ENCODE data around the gene PARVA. TPM values are rescaled to one million over a fixed set of nuclear protein-coding genes. Genes with fewer than 3 reads are reported as not detected.

PARVA gene
- total RNA-seq, 1 experiment from 2014 or later, result 10.4 TPM

GRCh38 chr11:12538889-12539421 is 161.6 kb downstream of the PARVA start:
- no peak for DNase-seq (ENCODE audit: low spot score)
- CTCF ChIA-PET, result no interaction called here
- TF ChIP-seq ZBTB21 (CRISPR knock-in tag; IDR thresholded peaks at IDR 0.05; ENCODE audit: borderline replicate concordance) (no peak), FOXP4 (CRISPR knock-in tag; IDR thresholded peaks at IDR 0.05) (no peak), ATF1 (CRISPR knock-in tag; IDR thresholded peaks at IDR 0.05) (no peak), AR (CRISPR knock-in tag; IDR thresholded peaks at IDR 0.05) (no peak), PREB (CRISPR knock-in tag; IDR thresholded peaks at IDR 0.05; ENCODE audit: borderline replicate concordance) (no peak)
- H3K27me3 Mint-ChIP-seq (ENCODE audit: low read depth), result no peaks in the 10 kb centered on the region; the same call in 1 of the 2 replicates
- H3K36me3 Mint-ChIP-seq, result no peaks in the 10 kb centered on the region
- H3K4me3 Mint-ChIP-seq, result no peak overlapping the region
- POLR2A ChIA-PET, result no interaction called here
- H3K27ac Mint-ChIP-seq, result no peak overlapping the region
- no peak for ATAC-seq
- H3K4me1 Mint-ChIP-seq, result peaks cover 11% of the 10 kb centered on the region; the same call in 1 of the 2 replicates
- H3K9me3 Mint-ChIP-seq, result peaks cover 5% of the 10 kb centered on the region; the same call in 1 of the 2 replicates

- Mint-ChIP-seq H3K36me3 (no peaks in the 10 kb centered on the region), H3K4me3 (no peak overlapping the region), H3K4me1 (peaks cover 12% of the 10 kb centered on the region; the same call in 1 of the 2 replicates), H3K27me3 (ENCODE audit: low read depth) (no peaks in the 10 kb centered on the region; the same call in 1 of the 2 replicates), H3K27ac (no peak overlapping the region), H3K9me3 (peaks cover 5% of the 10 kb centered on the region; the same call in 1 of the 2 replicates)
- TF ChIP-seq HMGA2 (CRISPR knock-in tag; IDR thresholded peaks at IDR 0.05) (no peak), CREB1 (CRISPR knock-in tag; IDR thresholded peaks at IDR 0.05) (no peak), STAT6 (CRISPR knock-in tag; conservative IDR thresholded peaks at IDR 0.05; ENCODE audit: low read depth) (no peak), E2F1 (CRISPR knock-in tag; IDR thresholded peaks at IDR 0.05) (no peak), RELA (CRISPR knock-in tag; IDR thresholded peaks at IDR 0.05; ENCODE audit: borderline replicate concordance) (no peak), ZNF219 (CRISPR knock-in tag; IDR thresholded peaks at IDR 0.05; ENCODE audit: borderline replicate concordance) (no peak), GABPB1 (CRISPR knock-in tag; IDR thresholded peaks at IDR 0.05) (no peak)
- ChIA-PET CTCF (no interaction called here), POLR2A (no interaction called here)
- ATAC-seq (no peak), DNase-seq (ENCODE audit: low spot score) (no peak)
Observed at GRCh38 chr11:12539572-12539971, 162.2 kb downstream of the PARVA start.

Measured in WTC11 (cell line).